ENCODE measurements around the gene TLR6. TPM values are rescaled to one million over a fixed set of nuclear protein-coding genes. Genes with fewer than 3 reads are reported as not detected.

The TLR6 gene
- total RNA-seq, 1 experiment from 2014 or later: 4.8 TPM

- DNase-seq (ENCODE audit: low read depth, low spot score): no peak
- Histone ChIP-seq H3K4me2 (ENCODE audit: low read length) (no peak overlapping the region), H3K4me3 (replicated peaks in 1 of 2; ENCODE audit: low read depth in 1 of 2, low read length in 2 of 2) (no peak overlapping the region), H3K9me3 (ENCODE audit: control insufficient read depth in 1 of 2, insufficient read depth in 1 of 2, low read depth in 1 of 2, low read length in 2 of 2) (no peaks in the 10 kb centered on the region), H3K27ac (ENCODE audit: low read depth, low read length) (no peak overlapping the region), H3K9me2 (ENCODE audit: insufficient read depth) (no peaks in the 10 kb centered on the region), H3K4me1 (ENCODE audit: control insufficient read depth in 1 of 2, insufficient read depth in 2 of 2, low read length in 2 of 2) (no peaks in the 10 kb centered on the region), H2AFZ (ENCODE audit: low read depth, low read length, poor library complexity, severe bottlenecking) (no peak overlapping the region), H3K9ac (ENCODE audit: low read length) (no peak overlapping the region), H3K79me2 (ENCODE audit: insufficient read depth, low read length) (no peaks in the 10 kb centered on the region), H3K27me3 (ENCODE audit: insufficient read depth, low read length) (no peaks in the 10 kb centered on the region), H3K36me3 (ENCODE audit: control insufficient read depth in 1 of 2, insufficient read depth in 2 of 2, low read length in 2 of 2) (no peaks in the 10 kb centered on the region), H4K20me1 (ENCODE audit: insufficient read depth) (no peaks in the 10 kb centered on the region)
- POLR2A ChIA-PET: no interaction called here
- BruUV-seq (replicated peaks): no TSS peak
- TF ChIP-seq CTCF (IDR thresholded peaks at IDR 0.05 in 2 of 3, conservative IDR thresholded peaks at IDR 0.05 in 1 of 3; ENCODE audit: borderline replicate concordance in 1 of 3, insufficient read depth in 1 of 3, low read depth in 2 of 3, low read length in 2 of 3) (no peak), ZFX (IDR thresholded peaks at IDR 0.05) (no peak), CEBPB (IDR thresholded peaks at IDR 0.05; ENCODE audit: low read depth) (no peak), ZBTB33 (IDR thresholded peaks at IDR 0.05; ENCODE audit: extremely low read depth, insufficient replicate concordance, low read length) (no peak), MAX (IDR thresholded peaks at IDR 0.05) (no peak), POLR2A (IDR thresholded peaks at IDR 0.05; ENCODE audit: borderline replicate concordance, extremely low read depth, insufficient read depth, insufficient read length) (no peak), REST (IDR thresholded peaks at IDR 0.05; ENCODE audit: low read depth) (no peak), SIN3A (IDR thresholded peaks at IDR 0.05; ENCODE audit: low read depth) (no peak), CBX3 (IDR thresholded peaks at IDR 0.05; ENCODE audit: low read depth) (no peak), ATF3 (IDR thresholded peaks at IDR 0.05) (no peak), ZNF274 (IDR thresholded peaks at IDR 0.05; ENCODE audit: low read depth, low read length) (no peak), TCF7L2 (IDR thresholded peaks at IDR 0.05; ENCODE audit: borderline replicate concordance, extremely low read depth, insufficient read depth, insufficient read length) (no peak), SP1 (IDR thresholded peaks at IDR 0.05; ENCODE audit: low read depth) (no peak), POLR2AphosphoS5 (IDR thresholded peaks at IDR 0.05; ENCODE audit: low read depth, low read length) (no peak), FOSL1 (IDR thresholded peaks at IDR 0.05; ENCODE audit: low read depth) (no peak), RAD21 (IDR thresholded peaks at IDR 0.05; ENCODE audit: low read depth) (no peak), SRF (IDR thresholded peaks at IDR 0.05; ENCODE audit: low read depth) (no peak), YY1 (IDR thresholded peaks at IDR 0.05; ENCODE audit: extremely low read depth, insufficient replicate concordance, low read depth, low read length) (no peak), EZH2phosphoT487 (IDR thresholded peaks at IDR 0.05; ENCODE audit: borderline replicate concordance) (no peak)
- intact Hi-C loops (cut with micrococcal nuclease): no loop called here
- no peak for ATAC-seq
- RAD21 ChIA-PET (ENCODE audit: low non-redundant PET in 1 of 2, low total read pairs in 2 of 2, uncharacterized antibody in 2 of 2, unreplicated experiment in 2 of 2): no interaction called here
- CTCF ChIA-PET: no interaction called here
Measured at GRCh38 chr4:38823766-38824165, 32.9 kb downstream of the TLR6 start.
